ENCODE data around the gene TMEM144.

DNA sequence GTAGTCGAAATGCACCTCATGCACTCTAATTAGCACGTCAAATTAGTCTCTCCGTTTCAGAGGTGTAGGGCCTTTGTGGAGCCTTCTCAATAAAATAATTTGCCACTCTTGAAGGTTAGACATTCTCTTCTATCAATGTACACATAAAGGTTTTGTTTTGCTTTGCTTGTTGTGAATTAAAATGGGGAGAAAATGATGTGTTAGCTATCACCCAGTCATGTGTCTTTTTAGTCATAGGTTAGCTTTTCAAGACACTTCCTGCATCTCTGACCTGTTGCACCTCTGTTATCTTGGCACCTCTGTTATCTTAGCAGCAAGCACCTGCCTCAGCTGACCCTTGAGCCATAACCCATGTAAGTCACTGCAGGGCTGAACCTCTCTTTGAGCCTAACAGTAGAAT is 936 bp downstream of the TMEM144 start:
- TF ChIP-seq, protein P1, sequence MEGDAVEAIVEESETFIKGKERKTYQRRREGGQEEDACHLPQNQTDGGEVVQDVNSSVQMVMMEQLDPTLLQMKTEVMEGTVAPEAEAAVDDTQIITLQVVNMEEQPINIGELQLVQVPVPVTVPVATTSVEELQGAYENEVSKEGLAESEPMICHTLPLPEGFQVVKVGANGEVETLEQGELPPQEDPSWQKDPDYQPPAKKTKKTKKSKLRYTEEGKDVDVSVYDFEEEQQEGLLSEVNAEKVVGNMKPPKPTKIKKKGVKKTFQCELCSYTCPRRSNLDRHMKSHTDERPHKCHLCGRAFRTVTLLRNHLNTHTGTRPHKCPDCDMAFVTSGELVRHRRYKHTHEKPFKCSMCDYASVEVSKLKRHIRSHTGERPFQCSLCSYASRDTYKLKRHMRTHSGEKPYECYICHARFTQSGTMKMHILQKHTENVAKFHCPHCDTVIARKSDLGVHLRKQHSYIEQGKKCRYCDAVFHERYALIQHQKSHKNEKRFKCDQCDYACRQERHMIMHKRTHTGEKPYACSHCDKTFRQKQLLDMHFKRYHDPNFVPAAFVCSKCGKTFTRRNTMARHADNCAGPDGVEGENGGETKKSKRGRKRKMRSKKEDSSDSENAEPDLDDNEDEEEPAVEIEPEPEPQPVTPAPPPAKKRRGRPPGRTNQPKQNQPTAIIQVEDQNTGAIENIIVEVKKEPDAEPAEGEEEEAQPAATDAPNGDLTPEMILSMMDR (IDR thresholded peaks at IDR 0.05) = no peak
- TF ChIP-seq POLR2A (IDR thresholded peaks at IDR 0.05) = no peak

Data from adrenal gland (tissue), 5 donors.